OCI-LY7 (cell line): ENCODE data around the gene ATPAF1.

ENCODE experiments used
- EZH2phosphoT487 ChIP-seq: fragments of 200-600 bp; sonication (generic); IDR thresholded peaks from 2 replicates; pipeline ENCODE4 v1.6.1; 2018; ENCODE audit warnings: low read depth, borderline replicate concordance, mild to moderate bottlenecking, mixed run types, antibody characterized with exemption, low read length, moderate library complexity, mixed read lengths
- TF ChIP-seq, protein P1 (sequence below): fragments of 200-600 bp; sonication (generic); conservative IDR thresholded peaks from 2 replicates; pipeline ENCODE4 v1.5.1; 2014; ENCODE audit warnings: mild to moderate bottlenecking, antibody characterized with exemption, low read length, moderate library complexity, mixed read lengths

DNA sequence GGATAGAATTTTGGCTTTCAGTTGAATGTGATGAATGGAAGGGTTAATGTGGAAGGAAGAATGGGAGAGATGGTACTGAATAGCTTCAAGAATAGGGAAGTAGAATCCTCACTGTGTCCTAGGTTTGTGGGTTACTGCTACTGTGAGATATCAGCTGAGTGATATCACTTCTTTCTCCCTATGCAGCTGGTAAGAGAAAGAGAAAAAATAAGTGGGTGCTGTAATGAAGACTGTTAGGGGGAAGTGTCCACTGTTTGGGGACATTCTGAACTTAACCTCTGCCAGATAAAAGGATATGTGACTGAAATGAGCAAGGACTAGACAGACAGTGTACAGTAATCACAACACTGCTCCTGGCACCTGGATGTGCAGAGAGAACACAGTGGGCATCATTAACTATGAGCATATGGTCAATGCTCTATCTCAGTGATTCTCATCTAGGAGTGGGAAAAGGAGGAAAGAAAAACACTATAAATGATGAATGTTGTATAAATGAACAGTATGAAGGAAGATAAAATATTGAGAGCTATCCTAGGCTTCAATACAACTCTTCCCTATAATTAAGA is 26.0 kb downstream of the ATPAF1 start:
- TF ChIP-seq, protein P1, sequence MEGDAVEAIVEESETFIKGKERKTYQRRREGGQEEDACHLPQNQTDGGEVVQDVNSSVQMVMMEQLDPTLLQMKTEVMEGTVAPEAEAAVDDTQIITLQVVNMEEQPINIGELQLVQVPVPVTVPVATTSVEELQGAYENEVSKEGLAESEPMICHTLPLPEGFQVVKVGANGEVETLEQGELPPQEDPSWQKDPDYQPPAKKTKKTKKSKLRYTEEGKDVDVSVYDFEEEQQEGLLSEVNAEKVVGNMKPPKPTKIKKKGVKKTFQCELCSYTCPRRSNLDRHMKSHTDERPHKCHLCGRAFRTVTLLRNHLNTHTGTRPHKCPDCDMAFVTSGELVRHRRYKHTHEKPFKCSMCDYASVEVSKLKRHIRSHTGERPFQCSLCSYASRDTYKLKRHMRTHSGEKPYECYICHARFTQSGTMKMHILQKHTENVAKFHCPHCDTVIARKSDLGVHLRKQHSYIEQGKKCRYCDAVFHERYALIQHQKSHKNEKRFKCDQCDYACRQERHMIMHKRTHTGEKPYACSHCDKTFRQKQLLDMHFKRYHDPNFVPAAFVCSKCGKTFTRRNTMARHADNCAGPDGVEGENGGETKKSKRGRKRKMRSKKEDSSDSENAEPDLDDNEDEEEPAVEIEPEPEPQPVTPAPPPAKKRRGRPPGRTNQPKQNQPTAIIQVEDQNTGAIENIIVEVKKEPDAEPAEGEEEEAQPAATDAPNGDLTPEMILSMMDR = no peak
- TF ChIP-seq EZH2phosphoT487 = no peak
